Karpas-422 (cell line): ENCODE results near the gene FBXL16. TPM values are rescaled to one million over a fixed set of nuclear protein-coding genes. Genes with fewer than 3 reads are reported as not detected.
A peak's percentile ranks its signal among the peaks of the same experiment; 100 is the strongest.
"Not testable (repeated sequence)": the region's sequence is repeated elsewhere in the genome, so short reads cannot be mapped to it uniquely, and the experiment has no call there.

ENCODE experiments used
- DNase-seq: peaks from one replicate; pipeline ENCODE4 v3.0.0-alpha.2; 2015
- H2AFZ ChIP-seq: fragments of 200-600 bp; sonication (generic); 2 replicates; pipeline ENCODE4 v1.6.1; 2014; ENCODE audit warnings: antibody characterized with exemption, low read length, mixed read lengths
- H3K27ac ChIP-seq: fragments of 200-600 bp; sonication (generic); 2 replicates; pipeline ENCODE4 v1.5.1; 2014; ENCODE audit warnings: mild to moderate bottlenecking, low read length, moderate library complexity
- H3K27me3 ChIP-seq: fragments of 200-600 bp; sonication (generic); 2 replicates; pipeline ENCODE4 v1.6.1; 2014; ENCODE audit warnings: low read length, mixed read lengths
- H3K36me3 ChIP-seq: fragments of 200-600 bp; sonication (generic); 2 replicates; pipeline ENCODE4 v1.6.1; 2014; ENCODE audit warnings: low read length, mixed read lengths; ENCODE audit not compliant: insufficient read depth
- H3K4me1 ChIP-seq: fragments of 200-600 bp; sonication (generic); 2 replicates; pipeline ENCODE4 v1.6.1; 2014; ENCODE audit warnings: mild to moderate bottlenecking, low read length, mixed read lengths
- H3K4me2 ChIP-seq: fragments of 200-600 bp; sonication (generic); 2 replicates; pipeline ENCODE4 v1.6.1; 2014; ENCODE audit warnings: low read length, low read depth, mild to moderate bottlenecking; ENCODE audit not compliant: poor library complexity, severe bottlenecking
- H3K4me3 ChIP-seq: fragments of 200-600 bp; sonication (generic); 2 replicates; pipeline ENCODE4 v1.5.1; 2014; ENCODE audit warnings: mild to moderate bottlenecking, antibody characterized with exemption, low read length, mixed read lengths
- H3K79me2 ChIP-seq: fragments of 200-600 bp; sonication (generic); 2 replicates; pipeline ENCODE4 v1.6.1; 2014; ENCODE audit warnings: mild to moderate bottlenecking, low read length, mixed read lengths
- H3K9ac ChIP-seq: fragments of 200-600 bp; sonication (generic); 2 replicates; pipeline ENCODE4 v1.6.0; 2014; ENCODE audit warnings: low read length
- H3K9me2 ChIP-seq: fragments of 200-600 bp; sonication (generic), shearing (Covaris generic); replicated peaks from 2 replicates; pipeline ENCODE4 v1.6.0; 2014; ENCODE audit warnings: mild to moderate bottlenecking, low read length, moderate library complexity; ENCODE audit not compliant: insufficient read depth
- H3K9me3 ChIP-seq: fragments of 300-700, 200-600 bp; sonication (generic); 2 replicates; pipeline ENCODE4 v1.6.1; 2014; ENCODE audit warnings: low read length, mixed read lengths
- H4K20me1 ChIP-seq: fragments of 200-600 bp; sonication (generic); 2 replicates; pipeline ENCODE4 v1.6.1; 2014; ENCODE audit warnings: mild to moderate bottlenecking, antibody characterized with exemption, low read length, low read depth; ENCODE audit not compliant: insufficient read depth
- total RNA-seq: library from RNA; depleted of rRNA; stranded (reverse); fragments of >200 nt; shearing (Covaris generic); gene quantifications from 2 replicates; pipeline ENCODE4 v1.2.3, GENCODE V29; 2014; ENCODE audit warnings: low replicate concordance

Gene FBXL16
- total RNA-seq, 1 experiment from 2014 or later = 0.48 TPM

DNA sequence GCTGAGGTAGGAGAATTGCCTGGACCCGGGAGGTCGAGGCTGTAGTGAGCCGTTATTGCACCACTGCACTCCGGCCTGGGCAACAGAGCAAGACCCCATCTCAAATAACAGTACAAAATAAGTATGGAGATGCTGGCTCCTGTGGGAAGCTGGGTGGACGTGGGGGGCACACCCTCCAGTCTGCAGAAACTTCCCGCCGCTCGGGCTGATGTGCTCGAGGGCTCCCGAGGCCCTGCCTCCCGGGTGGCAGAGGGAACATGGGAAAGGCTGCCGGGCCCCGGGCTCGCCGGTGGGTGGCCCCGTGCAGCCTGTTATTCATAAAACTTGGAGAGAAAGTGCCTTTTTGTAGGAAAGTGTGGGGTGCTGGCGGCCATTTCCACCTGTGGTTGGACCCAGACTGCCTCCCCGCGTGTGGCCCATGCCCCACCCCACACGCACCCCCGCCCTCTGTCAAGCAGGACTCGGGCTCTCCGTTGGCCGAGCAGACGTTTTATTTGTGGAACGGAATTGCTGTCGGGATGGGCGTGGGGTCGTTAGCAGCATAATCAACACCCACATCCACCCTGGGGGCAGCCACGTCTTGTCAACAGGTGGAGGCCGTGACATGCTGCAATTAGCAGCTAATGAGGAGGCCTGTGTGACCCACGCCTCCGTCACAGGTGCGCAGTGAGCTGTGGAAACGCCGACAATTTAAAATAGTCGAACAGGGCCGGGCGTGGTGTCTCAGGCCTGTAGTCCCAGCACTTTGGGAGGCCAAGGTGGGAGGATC is 42.6 kb upstream of the FBXL16 start:
- H3K36me3 ChIP-seq = no peaks in the 10 kb centered on the region
- no peaks in the 10 kb centered on the region for H3K9me2 ChIP-seq
- H3K4me2 ChIP-seq = no peak overlapping the region
- H3K9me3 ChIP-seq = no peaks in the 10 kb centered on the region
- no peak overlapping the region for H2AFZ ChIP-seq
- H3K4me1 ChIP-seq = no peaks in the 10 kb centered on the region
- H4K20me1 ChIP-seq = no peaks in the 10 kb centered on the region
- no peaks in the 10 kb centered on the region for H3K27me3 ChIP-seq
- no peak overlapping the region for H3K27ac ChIP-seq
- H3K4me3 ChIP-seq = no peak overlapping the region
- DNase-seq = no peak
- no peak overlapping the region for H3K9ac ChIP-seq
- no peaks in the 10 kb centered on the region for H3K79me2 ChIP-seq

- no peaks in the 10 kb centered on the region; the same call in 1 of the 2 replicates for H3K4me1 ChIP-seq
- H4K20me1 ChIP-seq = no peaks in the 10 kb centered on the region
- H3K9me3 ChIP-seq = no peaks in the 10 kb centered on the region
- DNase-seq = no peak
- H3K36me3 ChIP-seq = no peaks in the 10 kb centered on the region
- H3K4me2 ChIP-seq = no peak overlapping the region
- no peak overlapping the region for H3K27ac ChIP-seq
- no peaks in the 10 kb centered on the region for H3K27me3 ChIP-seq
- no peak overlapping the region for H2AFZ ChIP-seq
- H3K4me3 ChIP-seq = no peak overlapping the region
- no peaks in the 10 kb centered on the region for H3K9me2 ChIP-seq
- H3K9ac ChIP-seq = no peak overlapping the region
- no peaks in the 10 kb centered on the region for H3K79me2 ChIP-seq
These were observed 41.0 kb upstream of the FBXL16 start for GRCh38 chr16:746637-747036.

DNA sequence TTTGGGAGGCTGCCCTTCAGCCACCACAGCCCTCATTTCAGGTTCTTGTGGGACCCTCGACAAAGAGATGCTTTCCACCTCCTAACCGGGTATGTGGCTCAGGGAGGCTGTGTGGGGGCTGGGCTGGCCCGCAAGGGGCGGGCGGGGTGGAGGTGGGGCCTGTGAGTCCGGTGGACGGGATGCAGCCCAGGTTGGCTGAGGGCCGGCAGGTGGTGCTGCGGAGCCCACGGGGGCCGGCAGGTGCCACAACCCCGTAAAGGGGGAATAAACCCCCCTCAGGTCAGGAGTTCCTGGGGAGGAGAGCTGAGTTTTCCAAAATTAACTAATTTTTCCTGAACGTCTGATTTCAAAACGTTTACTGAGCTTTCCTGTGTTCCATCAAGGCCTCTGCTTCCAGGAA is 40.1 kb upstream of the FBXL16 start:
- H3K27ac ChIP-seq = no peak overlapping the region
- H3K27me3 ChIP-seq = no peaks in the 10 kb centered on the region
- no peaks in the 10 kb centered on the region for H3K36me3 ChIP-seq
- H3K9me3 ChIP-seq = no peaks in the 10 kb centered on the region
- no peaks in the 10 kb centered on the region for H4K20me1 ChIP-seq
- no peaks in the 10 kb centered on the region for H3K79me2 ChIP-seq
- no peak overlapping the region for H2AFZ ChIP-seq
- no peaks in the 10 kb centered on the region; the same call in 1 of the 2 replicates for H3K4me1 ChIP-seq
- H3K9ac ChIP-seq = no peak overlapping the region
- H3K9me2 ChIP-seq = no peaks in the 10 kb centered on the region
- peak; percentile 80 for DNase-seq
- no peak overlapping the region for H3K4me3 ChIP-seq
- no peak overlapping the region for H3K4me2 ChIP-seq

DNA sequence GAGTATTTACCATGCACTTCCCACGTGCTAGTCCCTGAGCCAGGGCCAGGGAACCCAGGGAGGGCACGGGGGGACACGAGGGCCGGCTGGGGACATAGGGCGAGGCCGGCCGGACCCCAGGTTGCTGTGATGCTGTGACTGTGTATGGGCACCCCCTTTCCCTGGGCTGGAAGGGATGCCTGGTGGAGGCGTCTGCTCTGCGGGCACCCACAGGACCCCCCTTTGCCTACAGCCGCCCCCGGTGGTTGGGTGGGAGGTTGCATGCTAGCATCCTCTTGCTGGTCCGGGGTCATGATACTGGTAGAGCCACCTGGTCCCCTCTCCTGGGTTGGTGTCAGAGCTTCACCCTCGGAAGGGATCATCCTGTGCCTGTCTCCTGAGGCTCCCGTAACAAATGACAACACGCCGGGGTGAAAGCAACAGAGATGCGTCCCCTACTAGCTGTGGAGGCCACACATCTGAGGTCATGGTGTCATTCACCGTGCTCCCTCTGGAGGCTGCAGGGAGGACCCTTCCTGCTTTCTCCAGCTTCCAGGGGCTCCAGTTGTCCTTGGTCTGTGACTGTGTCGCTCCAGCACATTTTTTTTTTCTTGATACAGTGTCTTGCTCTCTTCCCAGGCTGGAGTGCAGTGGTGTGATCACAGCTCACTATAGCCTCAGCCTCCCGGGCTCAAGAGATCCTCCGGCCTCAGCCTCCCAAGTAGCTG is 38.3 kb upstream of the FBXL16 start:
- Histone ChIP-seq H3K79me2 (0 out of 2 replicates have a peak, but pooled peaks cover 4% of the 10 kb centered on the region), H3K4me2 (no peak overlapping the region), H4K20me1 (no peaks in the 10 kb centered on the region), H3K9ac (no peak overlapping the region), H3K4me3 (no peak overlapping the region), H3K9me3 (no peaks in the 10 kb centered on the region), H3K9me2 (no peaks in the 10 kb centered on the region), H3K27ac (no peak overlapping the region), H2AFZ (no peak overlapping the region), H3K4me1 (peaks cover 14% of the 10 kb centered on the region), H3K36me3 (no peaks in the 10 kb centered on the region), H3K27me3 (no peaks in the 10 kb centered on the region)
- DNase-seq = peak; percentile 71

DNA sequence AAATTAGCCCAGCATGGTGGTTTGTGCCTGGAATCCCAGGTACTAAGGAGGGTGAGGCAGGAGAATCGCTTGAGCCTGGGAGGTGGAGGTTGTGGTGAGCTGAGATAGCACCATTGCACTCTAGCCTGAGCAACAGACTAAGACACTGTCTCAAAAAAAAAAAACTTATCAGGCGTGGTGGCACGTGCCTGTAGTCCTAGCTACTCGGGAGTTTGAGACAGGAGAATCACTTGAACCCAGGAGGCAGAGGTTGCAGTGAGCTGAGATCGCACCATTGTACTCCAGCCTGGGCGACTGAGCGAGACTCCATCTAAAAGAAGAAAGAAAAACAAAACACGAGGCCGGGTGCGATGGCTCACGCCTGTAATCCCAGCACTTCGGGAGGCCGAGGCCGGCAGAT is 37.3 kb upstream of the FBXL16 start:
- H3K4me3 ChIP-seq, H2AFZ ChIP-seq, H3K9me2 ChIP-seq, H3K9me3 ChIP-seq, H3K4me2 ChIP-seq, H3K9ac ChIP-seq, H3K79me2 ChIP-seq, H3K36me3 ChIP-seq, H4K20me1 ChIP-seq, H3K27me3 ChIP-seq, H3K27ac ChIP-seq, DNase-seq: not testable (repeated sequence)
- peaks cover 25% of the 10 kb centered on the region for H3K4me1 ChIP-seq

- Histone ChIP-seq H3K36me3 (0 out of 2 replicates have a peak, but pooled peaks cover 1% of the 10 kb centered on the region), H3K27me3 (no peaks in the 10 kb centered on the region), H3K4me1 (peaks cover 33% of the 10 kb centered on the region), H3K9me2 (no peaks in the 10 kb centered on the region), H3K4me2 (no peak overlapping the region), H3K27ac (no peak overlapping the region), H3K79me2 (0 out of 2 replicates have a peak, but pooled peaks cover 4% of the 10 kb centered on the region), H3K9ac (no peak overlapping the region), H3K4me3 (no peak overlapping the region), H2AFZ (no peak overlapping the region), H3K9me3 (no peaks in the 10 kb centered on the region), H4K20me1 (no peaks in the 10 kb centered on the region)
- no peak for DNase-seq
These were observed 36.5 kb upstream of the FBXL16 start for GRCh38 chr16:741986-742629.

- Histone ChIP-seq H4K20me1 (no peaks in the 10 kb centered on the region), H3K27me3 (no peaks in the 10 kb centered on the region), H3K9ac (peak within 1 kb of the TSS; percentile 98), H3K4me2 (peak within 1 kb of the TSS; percentile 98), H3K79me2 (peaks cover 7% of the 10 kb centered on the region; the same call in 1 of the 2 replicates), H2AFZ (peak within 1 kb of the TSS; percentile 52; the same call in 1 of the 2 replicates), H3K27ac (peak within 1 kb of the TSS; percentile 99), H3K4me3 (peak within 1 kb of the TSS; percentile 94), H3K9me3 (no peaks in the 10 kb centered on the region), H3K36me3 (0 out of 2 replicates have a peak, but pooled peaks cover 6% of the 10 kb centered on the region), H3K9me2 (no peaks in the 10 kb centered on the region), H3K4me1 (peaks cover 41% of the 10 kb centered on the region)
- DNase-seq = peak; percentile 98
These were observed 35.3 kb upstream of the FBXL16 start, which contains the start of gene CIAO3 for GRCh38 chr16:740764-741505. Gene CIAO3, minus strand, starts transcription at chr16:740997. Its CDS starts 12 bp downstream, at chr16:740985.
